Activated CD8-positive, alpha-beta memory T cell treated with anti-CD3 and anti-CD28 coated beads, Interleukin-2, amount 50 U/mL, for 24 hours (primary cell): ENCODE results near the gene NECTIN3.

Experiments
- DNase-seq: peaks from one replicate; pipeline ENCODE4 v3.0.0-alpha.2; 2020; ENCODE audit errors: extremely low read depth

NECTIN3 gene

DNA sequence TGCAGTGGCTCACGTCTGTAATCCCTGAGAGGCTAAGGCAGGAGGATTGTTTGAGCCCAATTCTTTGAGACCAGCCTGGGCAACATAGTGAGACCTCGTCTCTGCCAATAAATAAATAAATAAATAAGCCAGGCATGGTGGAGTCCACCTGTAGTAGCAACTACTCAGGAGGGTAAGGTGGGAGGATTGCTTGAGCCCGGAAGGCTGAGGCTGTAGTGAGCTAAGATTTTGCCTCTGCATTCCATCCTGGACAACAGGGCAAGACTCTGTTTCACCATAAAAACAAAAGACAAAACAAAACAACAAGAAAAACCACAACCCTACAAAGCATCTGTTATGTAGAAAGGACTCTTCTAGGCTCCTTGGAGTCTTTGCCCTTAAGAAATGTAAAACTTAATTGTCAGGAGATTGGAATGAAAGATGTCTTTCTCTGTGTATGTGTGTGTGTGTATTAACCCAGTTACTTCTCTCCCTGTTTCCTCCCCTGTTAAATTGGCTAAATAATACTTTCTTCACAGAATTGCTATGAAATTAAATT is 9.5 kb downstream of the NECTIN3 start:
- no peak for DNase-seq

DNA sequence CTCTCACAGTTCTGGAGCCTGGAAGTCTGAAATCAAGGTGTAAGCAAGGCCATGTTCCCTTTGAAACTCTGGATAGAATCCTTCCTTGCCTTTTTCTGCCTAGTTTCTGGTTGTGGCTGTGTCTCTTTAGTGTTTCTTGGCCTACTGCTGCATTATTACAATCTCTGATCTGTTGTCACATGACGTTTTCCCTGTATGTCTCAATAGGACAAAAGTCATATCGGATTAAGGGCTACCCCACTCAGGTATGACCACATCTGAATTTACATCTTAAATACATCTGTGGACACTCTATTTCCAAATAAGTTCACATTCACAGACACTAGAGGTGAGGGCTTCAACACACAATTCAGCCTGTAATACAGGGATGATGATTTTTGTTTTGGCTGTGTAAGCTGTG is 13.3 kb downstream of the NECTIN3 start:
- DNase-seq, result no peak

DNA sequence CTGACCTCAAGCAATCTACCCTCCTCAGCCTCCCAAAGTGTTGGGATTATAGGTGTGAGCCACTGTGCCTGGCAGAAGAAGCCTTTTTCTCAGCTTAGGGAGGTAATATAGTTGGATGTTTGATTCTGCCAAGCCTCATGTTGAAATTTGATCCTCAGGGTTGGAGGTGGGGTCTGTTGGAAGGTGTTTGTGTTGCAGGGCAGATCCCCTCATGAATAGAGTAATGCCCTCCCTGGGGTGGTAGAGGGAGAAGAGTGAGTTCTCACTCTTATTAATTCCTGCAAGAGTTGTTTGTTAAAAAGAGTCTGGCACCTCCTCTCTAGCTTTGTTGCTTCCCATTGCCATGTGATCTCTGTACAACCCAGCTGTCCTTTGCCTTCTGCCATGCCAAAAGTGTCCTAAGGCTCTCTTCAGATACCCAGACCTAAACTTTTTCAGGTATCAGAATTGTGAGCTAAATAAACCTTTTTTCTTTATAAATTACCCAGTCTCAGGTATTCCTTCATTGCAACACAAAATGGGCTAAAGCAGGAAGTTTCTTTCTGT is 16.4 kb downstream of the NECTIN3 start:
- no peak for DNase-seq

- DNase-seq, result no peak
Measured at GRCh38 chr3:111096487-111097209, 25.0 kb downstream of the NECTIN3 start.

- no peak for DNase-seq
Measured at GRCh38 chr3:111103807-111104206, 32.2 kb downstream of the NECTIN3 start.

DNA sequence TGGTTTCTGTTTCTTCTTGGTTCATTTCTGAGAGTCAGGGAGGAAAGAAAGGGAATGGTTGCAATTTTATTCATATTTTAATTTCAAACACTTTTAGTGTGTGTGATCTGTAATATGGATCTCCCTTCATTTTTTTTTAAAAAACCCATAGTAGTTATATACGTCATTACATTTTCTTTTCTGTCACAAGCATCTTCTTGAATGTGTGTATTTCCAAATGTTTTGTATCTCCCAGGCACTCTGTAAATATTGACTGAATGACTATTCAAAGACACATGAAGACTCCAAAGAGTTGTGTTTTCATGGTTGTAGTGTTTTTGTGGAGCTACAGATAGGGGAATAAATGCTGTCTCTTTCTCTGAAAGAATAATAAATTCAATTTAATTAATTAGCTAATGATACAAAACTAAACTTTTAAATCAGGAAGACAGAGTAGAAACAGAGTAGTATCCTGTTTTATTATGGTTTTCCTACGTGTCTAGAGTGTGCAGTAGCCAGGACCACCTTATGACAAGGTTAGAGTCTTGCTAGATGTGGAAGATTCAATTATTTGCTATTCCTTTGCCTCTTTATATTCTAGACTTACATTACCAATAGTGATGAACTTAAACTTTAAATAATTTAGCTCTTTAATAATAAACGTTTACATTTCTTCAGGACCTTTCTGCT is 35.5 kb downstream of the NECTIN3 start:
- DNase-seq, result no peak

GRCh38 chr3:111107662-111108035 is 36.0 kb downstream of the NECTIN3 start:
- DNase-seq, result no peak

GRCh38 chr3:111112913-111113312 is 41.3 kb downstream of the NECTIN3 start:
- no peak for DNase-seq

DNA sequence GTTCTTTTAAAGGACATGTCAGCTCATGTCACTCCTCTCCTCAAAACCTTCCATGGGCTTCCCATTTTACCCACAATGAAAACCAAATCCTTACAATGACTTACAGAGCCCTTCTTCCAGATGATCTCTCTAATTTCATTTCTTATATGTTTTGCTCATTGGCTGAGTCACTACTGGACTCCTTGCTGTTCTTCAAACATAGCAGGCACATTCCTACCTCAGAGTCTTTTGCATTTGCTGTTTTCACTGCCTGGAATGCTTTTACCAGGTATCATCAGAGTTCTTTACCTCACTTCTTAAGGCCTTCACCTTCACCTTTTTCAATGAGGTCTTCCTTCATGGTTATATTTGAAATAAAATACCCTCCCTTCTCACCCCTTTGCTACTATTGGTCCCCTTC is 57.3 kb downstream of the NECTIN3 start:
- no peak for DNase-seq

GRCh38 chr3:111130827-111131226 is 59.2 kb downstream of the NECTIN3 start:
- no peak for DNase-seq

- DNase-seq, result no peak
Measured at GRCh38 chr3:111134302-111134701, 62.7 kb downstream of the NECTIN3 start.

- DNase-seq, result no peak
Measured at GRCh38 chr3:111151438-111151837, 79.8 kb downstream of the NECTIN3 start.

- DNase-seq, result no peak
Measured at GRCh38 chr3:111152496-111152895, 80.9 kb downstream of the NECTIN3 start.

DNA sequence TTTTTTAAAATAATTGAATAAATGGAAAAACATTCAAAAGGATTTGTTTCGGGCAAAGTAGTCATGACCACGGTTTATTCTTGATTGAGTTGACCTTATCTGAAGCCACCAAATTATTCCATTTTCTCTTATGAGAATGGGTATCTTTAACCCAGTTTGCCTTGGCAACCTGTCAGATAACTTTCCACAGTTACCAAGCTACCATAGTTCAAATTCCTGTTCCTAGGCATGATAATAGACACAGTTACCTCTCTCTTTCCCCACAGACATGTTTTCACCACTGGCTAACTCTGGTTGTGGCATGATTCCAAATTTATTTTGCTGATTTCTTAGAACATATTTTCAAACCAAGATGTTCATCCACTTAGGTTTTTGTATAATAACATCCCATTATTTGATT is 84.9 kb downstream of the NECTIN3 start:
- no peak for DNase-seq

- DNase-seq, result no peak
Measured at GRCh38 chr3:111159391-111159790, 87.8 kb downstream of the NECTIN3 start.

GRCh38 chr3:111164621-111165020 is 93.0 kb downstream of the NECTIN3 start:
- DNase-seq, result no peak

DNA sequence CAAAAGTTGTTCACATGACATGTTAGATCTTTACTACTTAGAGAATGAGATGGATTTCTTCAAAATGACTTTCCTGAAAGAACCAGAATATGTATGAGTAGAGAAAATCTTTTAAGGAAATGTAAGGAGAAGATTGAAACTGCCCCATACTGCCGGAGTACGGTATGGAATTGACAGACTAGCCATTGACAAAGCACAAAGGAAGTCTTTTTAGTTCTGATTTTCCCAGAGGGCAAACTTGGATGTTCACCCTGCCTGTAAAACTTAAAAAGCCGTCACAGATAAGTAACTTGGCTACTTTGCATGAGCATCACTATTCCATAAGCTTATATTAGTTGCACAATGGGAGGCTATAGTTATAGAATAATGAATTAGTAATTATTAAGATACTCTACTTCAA is 93.8 kb downstream of the NECTIN3 start:
- no peak for DNase-seq

GRCh38 chr3:111173328-111173900 is 101.8 kb downstream of the NECTIN3 start:
- no peak for DNase-seq

GRCh38 chr3:111173906-111174305 is 102.3 kb downstream of the NECTIN3 start:
- no peak for DNase-seq

DNA sequence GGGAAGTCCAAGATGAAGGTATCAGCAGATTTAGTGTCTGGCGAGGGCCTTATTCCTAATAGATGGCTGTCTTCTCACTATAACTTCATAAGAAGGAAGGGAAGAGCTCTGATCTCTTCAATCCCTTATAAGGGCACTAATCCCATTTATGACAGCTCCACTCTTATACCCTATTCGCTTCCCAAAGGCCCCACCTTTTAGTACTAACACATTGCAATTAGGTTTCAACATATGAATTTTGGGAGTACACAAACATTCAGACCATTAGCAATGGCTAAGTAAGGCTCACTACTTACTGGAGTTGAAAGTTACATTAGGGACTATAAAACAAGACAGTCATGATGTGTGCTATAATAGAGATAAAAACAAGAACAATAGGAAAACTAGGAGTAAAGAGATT is 118.9 kb downstream of the NECTIN3 start:
- no peak for DNase-seq

- DNase-seq, result no peak
Measured at GRCh38 chr3:111193472-111193871, 121.9 kb downstream of the NECTIN3 start.

DNA sequence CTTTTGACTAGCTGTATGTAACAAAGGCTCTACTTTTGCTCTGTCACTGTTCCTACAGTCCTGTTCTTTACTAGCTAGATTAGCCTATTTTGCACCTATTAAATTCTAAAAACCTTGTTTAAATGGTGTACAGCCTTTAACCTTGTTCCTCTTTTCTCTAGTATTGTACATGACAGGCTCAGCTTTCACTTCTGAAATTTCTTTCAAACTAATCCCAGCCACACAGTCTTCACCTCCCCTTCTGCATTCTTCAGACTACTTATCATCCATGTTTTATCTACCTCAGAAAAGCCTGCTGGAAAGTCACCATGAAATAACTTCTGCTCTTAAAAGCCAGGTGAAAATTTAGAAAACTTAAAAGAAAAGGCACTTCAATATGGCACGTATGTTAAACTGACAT is 122.4 kb downstream of the NECTIN3 start:
- no peak for DNase-seq

- DNase-seq, result no peak
Measured at GRCh38 chr3:111197485-111197884, 125.9 kb downstream of the NECTIN3 start.
